ENCODE results near the gene WNT9B. TPM values are rescaled to one million over a fixed set of nuclear protein-coding genes. Genes with fewer than 3 reads are reported as not detected.

Gene WNT9B
- total RNA-seq, 1 experiment from 2014 or later = not detected

DNA sequence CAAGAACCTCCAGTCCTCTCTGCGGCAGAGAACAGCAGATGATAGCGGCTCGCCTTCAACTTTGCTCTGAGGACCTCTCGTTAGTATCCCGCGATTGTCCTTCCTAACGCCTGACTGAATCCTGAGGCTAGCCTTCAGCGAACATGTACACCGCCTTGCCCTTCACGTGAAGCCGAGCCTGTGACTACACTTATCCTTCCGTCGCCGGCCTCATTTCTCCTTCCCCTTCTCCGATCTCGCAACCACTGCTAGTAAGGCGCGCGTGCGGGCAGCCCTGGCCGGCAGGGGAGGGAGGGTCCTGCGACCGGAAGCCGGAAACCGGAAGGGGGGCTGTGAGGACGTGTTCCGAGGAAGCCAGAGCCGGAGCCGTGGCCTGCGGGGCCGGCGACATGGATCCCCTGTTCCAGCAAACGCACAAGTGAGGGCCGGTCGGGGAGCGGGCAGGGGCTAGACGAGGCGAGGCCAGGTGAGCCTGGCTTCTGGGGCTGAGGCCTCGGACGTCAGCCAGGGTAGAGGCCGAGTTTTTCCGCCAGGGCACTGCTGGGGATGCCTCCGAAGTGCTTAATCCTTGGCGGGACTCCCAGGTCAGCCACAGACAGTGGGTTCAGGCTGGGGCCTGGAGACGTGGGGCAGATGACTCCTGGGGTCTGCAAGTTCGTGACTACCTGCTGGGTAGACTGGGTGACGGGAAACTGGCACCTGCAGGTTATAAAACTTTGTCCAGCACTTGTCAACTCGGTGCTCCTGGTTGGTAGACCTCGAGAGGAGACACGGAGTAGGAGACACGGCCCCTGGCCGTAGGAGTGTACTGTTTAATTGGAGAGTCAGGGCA lies 71.6 kb downstream of the WNT9B start, which contains the start of gene GOSR2:
GOSR2 (plus strand) TSS at position 357 of the 832 bp plus-strand sequence; CDS start at position 390, 33 bp downstream.
- no TSS peak for BruUV-seq (replicated peaks)
- H3K4me1 Mint-ChIP-seq (ENCODE audit: insufficient read depth, unreplicated experiment) = peaks cover 21% of the 10 kb centered on the region
- no peaks in the 10 kb centered on the region for H3K27me3 Mint-ChIP-seq (ENCODE audit: insufficient read depth, unreplicated experiment)
- TF ChIP-seq, protein P1, sequence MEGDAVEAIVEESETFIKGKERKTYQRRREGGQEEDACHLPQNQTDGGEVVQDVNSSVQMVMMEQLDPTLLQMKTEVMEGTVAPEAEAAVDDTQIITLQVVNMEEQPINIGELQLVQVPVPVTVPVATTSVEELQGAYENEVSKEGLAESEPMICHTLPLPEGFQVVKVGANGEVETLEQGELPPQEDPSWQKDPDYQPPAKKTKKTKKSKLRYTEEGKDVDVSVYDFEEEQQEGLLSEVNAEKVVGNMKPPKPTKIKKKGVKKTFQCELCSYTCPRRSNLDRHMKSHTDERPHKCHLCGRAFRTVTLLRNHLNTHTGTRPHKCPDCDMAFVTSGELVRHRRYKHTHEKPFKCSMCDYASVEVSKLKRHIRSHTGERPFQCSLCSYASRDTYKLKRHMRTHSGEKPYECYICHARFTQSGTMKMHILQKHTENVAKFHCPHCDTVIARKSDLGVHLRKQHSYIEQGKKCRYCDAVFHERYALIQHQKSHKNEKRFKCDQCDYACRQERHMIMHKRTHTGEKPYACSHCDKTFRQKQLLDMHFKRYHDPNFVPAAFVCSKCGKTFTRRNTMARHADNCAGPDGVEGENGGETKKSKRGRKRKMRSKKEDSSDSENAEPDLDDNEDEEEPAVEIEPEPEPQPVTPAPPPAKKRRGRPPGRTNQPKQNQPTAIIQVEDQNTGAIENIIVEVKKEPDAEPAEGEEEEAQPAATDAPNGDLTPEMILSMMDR (IDR thresholded peaks at IDR 0.05; ENCODE audit: unreplicated experiment) = no peak
- peak; percentile 82 for DNase-seq (ENCODE audit: unreplicated experiment)
- H3K27ac Mint-ChIP-seq (ENCODE audit: low read depth, unreplicated experiment) = peak within 1 kb of the TSS; percentile 100
- H3K36me3 Mint-ChIP-seq (ENCODE audit: insufficient read depth, unreplicated experiment) = no peaks in the 10 kb centered on the region
- intact Hi-C loops (cut with micrococcal nuclease) = no loop called here
- peak within 1 kb of the TSS; percentile 89 for H3K4me3 Mint-ChIP-seq (ENCODE audit: unreplicated experiment)
- CTCF ChIA-PET = no interaction called here
- POLR2A ChIA-PET = no interaction called here
- H3K9me3 Mint-ChIP-seq (ENCODE audit: unreplicated experiment) = no peaks in the 10 kb centered on the region

DNA sequence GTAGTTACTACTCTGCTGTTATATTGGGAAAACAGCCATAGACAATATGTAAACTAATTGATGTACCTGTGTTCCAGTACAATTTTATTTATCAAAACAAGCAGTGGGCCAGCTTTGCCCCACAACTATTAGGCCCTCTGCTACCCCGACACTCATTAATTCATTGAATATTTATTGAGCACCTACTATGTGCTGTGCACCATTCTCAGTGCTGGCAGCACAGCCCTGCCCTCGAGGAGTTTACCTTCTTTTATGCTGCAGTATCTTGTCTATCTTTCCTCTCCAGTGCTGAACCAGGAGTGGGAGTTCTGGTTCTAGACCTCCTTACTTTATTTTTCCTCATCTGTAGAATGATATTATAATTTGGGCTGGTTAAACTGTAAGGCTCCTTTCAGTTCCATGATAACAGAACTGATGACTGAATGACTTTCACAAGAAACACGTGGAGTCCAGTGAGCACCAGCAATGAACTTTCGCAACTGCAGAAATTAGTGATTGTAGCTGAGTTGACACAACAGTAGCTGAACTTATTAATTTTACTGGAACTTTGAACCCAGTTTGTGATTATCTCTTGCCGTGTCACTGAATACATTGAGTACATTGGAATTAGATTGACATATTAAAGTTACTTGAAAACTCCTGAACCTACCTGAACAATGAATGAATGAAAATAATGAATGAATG lies 73.9 kb downstream of the WNT9B start:
- POLR2A ChIA-PET = interaction anchor here (1.1 kb wide), 1 partner anchor 17 kb away, joined by 3 read pairs; no protein-coding TSS in a partner anchor
- BruUV-seq (replicated peaks) = no TSS peak
- DNase-seq (ENCODE audit: unreplicated experiment) = no peak
- H3K27me3 Mint-ChIP-seq (ENCODE audit: insufficient read depth, unreplicated experiment) = no peaks in the 10 kb centered on the region
- H3K4me1 Mint-ChIP-seq (ENCODE audit: insufficient read depth, unreplicated experiment) = peaks cover 29% of the 10 kb centered on the region
- TF ChIP-seq, protein P1 (IDR thresholded peaks at IDR 0.05; ENCODE audit: unreplicated experiment) = no peak
- no peak overlapping the region for H3K4me3 Mint-ChIP-seq (ENCODE audit: unreplicated experiment)
- no peaks in the 10 kb centered on the region for H3K9me3 Mint-ChIP-seq (ENCODE audit: unreplicated experiment)
- H3K27ac Mint-ChIP-seq (ENCODE audit: low read depth, unreplicated experiment) = no peak overlapping the region
- CTCF ChIA-PET = interaction anchor here (1.0 kb wide), 1 partner anchor 15 kb away, joined by 6 read pairs; no protein-coding TSS in a partner anchor
- intact Hi-C loops (cut with micrococcal nuclease) = no loop called here
- H3K36me3 Mint-ChIP-seq (ENCODE audit: insufficient read depth, unreplicated experiment) = peaks cover 7% of the 10 kb centered on the region

DNA sequence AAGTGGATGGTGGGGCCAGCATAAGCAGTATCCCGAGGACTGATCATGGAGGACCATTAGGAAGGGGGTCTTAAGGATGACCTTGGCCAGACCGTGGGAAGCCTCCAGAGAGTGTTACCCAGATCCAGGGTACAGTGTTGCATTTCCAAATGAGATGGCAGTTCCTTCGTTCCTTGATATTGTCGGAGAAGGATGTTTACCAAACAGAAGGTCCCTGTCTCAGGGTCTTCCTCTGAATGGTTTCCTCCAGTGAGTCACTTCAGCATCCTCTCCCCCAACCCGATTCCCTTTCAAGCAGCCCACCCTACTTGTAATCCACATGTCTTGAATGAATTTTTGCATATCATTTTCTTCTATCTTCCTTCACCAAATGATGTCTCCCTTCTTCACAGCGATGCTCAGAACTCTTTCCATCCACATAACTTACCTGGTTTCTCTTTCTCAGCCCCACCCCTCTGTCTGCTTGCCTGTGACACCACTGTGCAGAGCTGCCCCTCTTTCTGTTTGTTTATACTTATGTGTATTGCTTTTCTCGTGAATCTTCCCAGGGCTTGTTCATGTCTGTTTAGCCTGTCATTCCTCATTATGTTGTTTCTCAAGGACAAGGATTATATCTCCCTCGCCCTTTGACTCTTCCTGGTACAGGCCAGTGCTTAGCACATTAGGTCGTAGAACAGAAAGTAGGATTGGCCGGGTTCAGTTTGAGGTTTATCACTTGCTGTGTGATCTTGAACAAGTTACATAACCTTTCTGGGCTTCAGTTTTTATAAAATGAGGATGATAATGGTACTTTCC lies 77.3 kb downstream of the WNT9B start:
- CTCF ChIA-PET = no interaction called here
- POLR2A ChIA-PET = no interaction called here
- H3K4me3 Mint-ChIP-seq (ENCODE audit: unreplicated experiment) = no peak overlapping the region
- DNase-seq (ENCODE audit: unreplicated experiment) = no peak
- H3K4me1 Mint-ChIP-seq (ENCODE audit: insufficient read depth, unreplicated experiment) = peaks cover 29% of the 10 kb centered on the region
- no TSS peak for BruUV-seq (replicated peaks)
- H3K27ac Mint-ChIP-seq (ENCODE audit: low read depth, unreplicated experiment) = no peak overlapping the region
- H3K27me3 Mint-ChIP-seq (ENCODE audit: insufficient read depth, unreplicated experiment) = no peaks in the 10 kb centered on the region
- TF ChIP-seq, protein P1 (IDR thresholded peaks at IDR 0.05; ENCODE audit: unreplicated experiment) = no peak
- peaks cover 37% of the 10 kb centered on the region for H3K36me3 Mint-ChIP-seq (ENCODE audit: insufficient read depth, unreplicated experiment)
- H3K9me3 Mint-ChIP-seq (ENCODE audit: unreplicated experiment) = no peaks in the 10 kb centered on the region
- intact Hi-C loops (cut with micrococcal nuclease) = no loop called here

DNA sequence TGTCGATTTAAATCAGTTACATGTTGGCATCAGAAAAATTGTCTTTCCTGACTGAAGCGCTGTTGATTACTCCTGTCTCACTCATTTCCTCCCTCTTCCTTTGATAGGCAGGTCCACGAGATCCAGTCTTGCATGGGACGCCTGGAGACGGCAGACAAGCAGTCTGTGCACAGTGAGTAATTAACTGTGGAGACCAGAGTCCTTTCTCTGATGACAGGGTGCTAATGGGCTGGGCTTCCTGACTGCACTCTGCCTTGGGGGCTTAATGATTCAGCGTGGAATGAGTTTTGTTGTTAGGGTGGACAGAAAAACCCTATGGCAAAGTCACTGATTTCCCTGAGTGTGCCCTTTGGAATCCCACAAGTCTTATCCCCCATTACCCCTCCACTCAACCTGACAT lies 78.0 kb downstream of the WNT9B start:
- BruUV-seq (replicated peaks) = no TSS peak
- no peak overlapping the region for H3K4me3 Mint-ChIP-seq (ENCODE audit: unreplicated experiment)
- intact Hi-C loops (cut with micrococcal nuclease) = no loop called here
- H3K36me3 Mint-ChIP-seq (ENCODE audit: insufficient read depth, unreplicated experiment) = peaks cover 44% of the 10 kb centered on the region
- H3K4me1 Mint-ChIP-seq (ENCODE audit: insufficient read depth, unreplicated experiment) = peaks cover 29% of the 10 kb centered on the region
- POLR2A ChIA-PET = no interaction called here
- no peaks in the 10 kb centered on the region for H3K27me3 Mint-ChIP-seq (ENCODE audit: insufficient read depth, unreplicated experiment)
- H3K9me3 Mint-ChIP-seq (ENCODE audit: unreplicated experiment) = no peaks in the 10 kb centered on the region
- TF ChIP-seq, protein P1 (IDR thresholded peaks at IDR 0.05; ENCODE audit: unreplicated experiment) = no peak
- no peak overlapping the region for H3K27ac Mint-ChIP-seq (ENCODE audit: low read depth, unreplicated experiment)
- CTCF ChIA-PET = no interaction called here
- no peak for DNase-seq (ENCODE audit: unreplicated experiment)
